AG04449 (cell line): ENCODE results near the gene GNG14.
"Not testable (repeated sequence)": the region's sequence is repeated elsewhere in the genome, so short reads cannot be mapped to it uniquely, and the experiment has no call there.

Experiments used
- CTCF ChIA-PET: fragments of 350-600 bp; formaldehyde crosslinking; extraction: SDS; loops from one replicate; lab custom pipeline; 2021; ENCODE audit warnings: antibody characterized with exemption; lab: Yijun Ruan, JAX
- POLR2A ChIA-PET: fragments of 400-600, 350-600 bp; formaldehyde crosslinking; extraction: SDS; loops from one replicate; lab custom pipeline; 2020; ENCODE audit warnings: antibody characterized with exemption, inconsistent platforms; lab: Yijun Ruan, JAX
- DNase-seq: peaks from one replicate; pipeline ENCODE4 v3.0.0-alpha.2; 2010; ENCODE audit warnings: low read depth, low spot score
- H3K4me3 ChIP-seq: 2 replicates; pipeline ENCODE4 v1.5.1; 2011; ENCODE audit warnings: low read depth, mild to moderate bottlenecking, control low read depth, low read length
- CTCF ChIP-seq: IDR thresholded peaks from one replicate; pipeline ENCODE4 v1.5.1; 2011; ENCODE audit warnings: mild to moderate bottlenecking, moderate library complexity, low read length, control low read depth, inconsistent platforms; ENCODE audit not compliant: insufficient read depth; ENCODE audit errors: missing control alignments

The GNG14 gene

GRCh38 chr19:12722566-12723380 is 35.0 kb downstream of the GNG14 start:
- CTCF ChIA-PET, result interaction anchor here (0.7 to 4.8 kb wide), 11 partner anchors 9 to 125 kb away, joined by 3 to 31 read pairs (median 5); partner anchors contain the start of gene TRIR

GRCh38 chr19:12723381-12723640 is 35.5 kb downstream of the GNG14 start:
- ChIA-PET POLR2A (interaction anchor here (0.7 to 5.4 kb wide), 6 partner anchors 8 to 69 kb away, joined by 3 to 33 read pairs (median 7); partner anchors contain the start of genes DHPS, GET3, JUNB and TRIR), CTCF (interaction anchor here (0.7 to 4.8 kb wide), 9 partner anchors 10 to 125 kb away, joined by 3 to 31 read pairs (median 9); partner anchors contain the start of gene TRIR)
- peak overlapping the region; percentile 80 for H3K4me3 ChIP-seq
- TF ChIP-seq CTCF, result no peak
- DNase-seq, result no peak

More at GRCh38 chr19:12722566-12723380, 35.0 kb downstream of the GNG14 start:
- TF ChIP-seq CTCF, result no peak
- H3K4me3 ChIP-seq, result peak overlapping the region; percentile 80
- peak; percentile 95 for DNase-seq
- POLR2A ChIA-PET, result interaction anchor here (0.7 to 5.4 kb wide), 9 partner anchors 9 to 70 kb away, joined by 3 to 33 read pairs (median 7); partner anchors contain the start of genes DHPS, GET3, JUNB and TRIR

DNA sequence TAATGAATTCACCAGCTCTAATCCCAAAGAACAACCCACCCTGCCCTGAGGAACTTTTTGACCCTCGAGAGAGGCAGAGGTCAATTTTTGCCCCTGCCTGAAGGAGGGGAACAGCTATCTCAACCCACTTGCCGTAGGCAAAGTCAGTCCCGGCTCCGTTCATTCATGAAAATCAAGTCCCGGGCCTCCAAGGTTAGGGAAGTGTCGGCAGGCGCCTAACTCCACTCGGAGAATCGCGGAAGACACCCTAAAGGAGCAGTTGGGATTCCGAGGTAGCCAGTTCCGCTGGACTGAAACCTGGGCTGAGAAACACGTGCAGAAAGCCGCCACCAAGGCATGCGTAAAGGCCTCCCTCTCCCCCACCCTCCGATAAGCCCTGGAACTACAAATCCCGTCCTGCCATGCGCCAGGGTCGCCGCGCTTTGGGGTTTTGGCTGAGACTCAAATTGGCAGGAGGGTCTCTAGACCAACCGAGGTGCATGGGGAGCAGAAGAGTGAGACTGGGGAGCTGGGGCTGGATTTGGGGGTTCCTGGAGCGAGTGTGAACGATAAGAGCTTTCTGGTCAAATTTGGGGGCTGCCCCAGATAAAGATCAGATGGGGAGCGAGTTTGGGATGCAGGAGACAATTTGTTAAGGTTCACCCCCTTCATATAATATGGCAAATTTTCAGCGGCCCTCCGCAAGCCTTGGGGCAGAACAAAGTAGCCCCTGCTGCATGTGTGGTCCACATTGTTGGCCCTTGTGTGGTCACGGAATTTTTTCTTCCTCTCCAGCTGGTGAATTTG is 36.0 kb downstream of the GNG14 start, which contains the start of gene TNPO2:
TNPO2 (minus strand) TSS at position 292 of the 786 bp plus-strand sequence. CDS start 2,955 bp downstream, outside the sequence.
- DNase-seq, result no peak
- H3K4me3 ChIP-seq, result peak within 1 kb of the TSS; percentile 80
- TF ChIP-seq CTCF, result no peak
- ChIA-PET CTCF (interaction anchor here (0.7 to 4.8 kb wide), 9 partner anchors 9 to 73 kb away, joined by 3 to 31 read pairs (median 9); partner anchors contain the start of gene TRIR), POLR2A (interaction anchor here (0.6 to 5.4 kb wide), 6 partner anchors 9 to 69 kb away, joined by 3 to 33 read pairs (median 6); partner anchors contain the start of genes DHPS, GET3, JUNB and TRIR)

- POLR2A ChIA-PET, result interaction anchor here (5.4 kb wide), 1 partner anchor 67 kb away, joined by 33 read pairs; the partner anchor contains the start of gene JUNB
- CTCF ChIA-PET, result interaction anchor here (0.6 to 2.8 kb wide), 5 partner anchors 9 to 70 kb away, joined by 3 to 9 read pairs (median 4); no protein-coding TSS in a partner anchor
- not testable (repeated sequence) for DNase-seq, H3K4me3 ChIP-seq
Observed at GRCh38 chr19:12725612-12726011, 37.8 kb downstream of the GNG14 start.

GRCh38 chr19:12726988-12727316 is 39.2 kb downstream of the GNG14 start:
- H3K4me3 ChIP-seq, result no peak overlapping the region
- CTCF ChIA-PET, result interaction anchor here (1.1 to 1.7 kb wide), 4 partner anchors 14 to 69 kb away, joined by 3 to 7 read pairs (median 4); no protein-coding TSS in a partner anchor
- no peak for TF ChIP-seq CTCF
- POLR2A ChIA-PET, result no interaction called here
- no peak for DNase-seq

- POLR2A ChIA-PET, result no interaction called here
- no peak for TF ChIP-seq CTCF
Observed at GRCh38 chr19:12727745-12728433, 40.1 kb downstream of the GNG14 start.

More at GRCh38 chr19:12727745-12728433, 40.1 kb downstream of the GNG14 start:
- no peak for DNase-seq
- CTCF ChIA-PET, result interaction anchor here (1.1 to 1.5 kb wide), 2 partner anchors 30 to 32 kb away, joined by 3 to 7 read pairs; no protein-coding TSS in a partner anchor
- H3K4me3 ChIP-seq, result no peak overlapping the region
